Fibroblast of lung (primary cell): ENCODE measurements around the gene CNOT3. TPM values are rescaled to one million over a fixed set of nuclear protein-coding genes. Genes with fewer than 3 reads are reported as not detected.

ENCODE experiments used
- DNase-seq, 2 donors: peaks; one replicate each; pipeline versions ENCODE4 v3.0.0 to v3.0.0-alpha.2; 2010; ENCODE audit warnings: low read depth in 2 of 2
- H2AFZ ChIP-seq: 2 replicates; pipeline ENCODE4 v1.5.1; 2012; ENCODE audit warnings: low read length, control low read depth, inconsistent platforms
- H3K27ac ChIP-seq: 2 replicates; pipeline ENCODE4 v1.5.1; 2011; ENCODE audit warnings: low read length, control low read depth; ENCODE audit not compliant: insufficient read depth
- H3K27me3 ChIP-seq: 2 replicates; pipeline ENCODE4 v1.5.1; 2011; ENCODE audit warnings: mild to moderate bottlenecking, low read length; ENCODE audit not compliant: control insufficient read depth, insufficient read depth
- H3K36me3 ChIP-seq: 2 replicates; pipeline ENCODE4 v1.5.1; 2011; ENCODE audit warnings: low read length; ENCODE audit not compliant: control insufficient read depth, insufficient read depth
- H3K4me1 ChIP-seq: 2 replicates; pipeline ENCODE4 v1.5.1; 2011; ENCODE audit warnings: low read length; ENCODE audit not compliant: control insufficient read depth, insufficient read depth; ENCODE audit errors: extremely low read depth
- H3K4me2 ChIP-seq: 2 replicates; pipeline ENCODE4 v1.5.1; 2011; ENCODE audit warnings: low read length, control low read depth; ENCODE audit not compliant: insufficient read depth; ENCODE audit errors: extremely low read depth
- H3K4me3 ChIP-seq, 4 experiments: fragments of 200-600 bp in 1 of 4; sonication (generic) in 1 of 4; replicated peaks in 1 of 4; 2 replicates each; pipeline ENCODE4 v1.5.1; 2011 to 2016; ENCODE audit warnings: low read length in 4 of 4, low read depth in 3 of 4, mild to moderate bottlenecking in 3 of 4, control low read depth in 2 of 4, inconsistent platforms in 1 of 4, mixed read lengths in 1 of 4; ENCODE audit not compliant: insufficient read depth in 1 of 4; ENCODE audit errors: control extremely low read depth in 1 of 4
- H3K79me2 ChIP-seq: 2 replicates; pipeline ENCODE4 v1.5.1; 2012; ENCODE audit warnings: mild to moderate bottlenecking, low read length, inconsistent platforms; ENCODE audit not compliant: control insufficient read depth, insufficient read depth
- H3K9ac ChIP-seq: 2 replicates; pipeline ENCODE4 v1.5.1; 2011; ENCODE audit warnings: mild to moderate bottlenecking, low read length, control low read depth; ENCODE audit not compliant: insufficient read depth
- H3K9me3 ChIP-seq: 2 replicates; pipeline ENCODE4 v1.5.1; 2012; ENCODE audit warnings: low read depth, low read length; ENCODE audit not compliant: control insufficient read depth, insufficient read depth
- H4K20me1 ChIP-seq: 2 replicates; pipeline ENCODE4 v1.5.1; 2011; ENCODE audit warnings: low read length; ENCODE audit not compliant: control insufficient read depth, insufficient read depth; ENCODE audit errors: extremely low read depth
- CTCF ChIP-seq, 2 donors: IDR thresholded peaks in 1 of 2; conservative IDR thresholded peaks in 1 of 2; 1 replicate in 1 of 2; 2 replicates in 1 of 2; pipeline ENCODE4 v1.5.1; 2011 to 2012; ENCODE audit warnings: low read length in 2 of 2, control low read depth in 1 of 2, inconsistent platforms in 1 of 2, low read depth in 1 of 2, mild to moderate bottlenecking in 1 of 2
- EZH2 ChIP-seq: IDR thresholded peaks from 2 replicates; pipeline ENCODE4 v1.5.1; 2012; ENCODE audit warnings: low read length, control low read depth, mild to moderate bottlenecking; ENCODE audit errors: missing control alignments
- polyA plus RNA-seq, 2 donors: library from polyadenylated mRNA; depleted of rRNA in 1 of 2; stranded (reverse) in 1 of 2; unstranded in 1 of 2; fragments of >200 nt; gene quantifications; 2 replicates each; pipeline ENCODE4 v1.2.1, GENCODE V29; 2011 to 2012; ENCODE audit warnings: missing spikeins in 1 of 2
- total RNA-seq: library from RNA; depleted of rRNA; stranded (reverse); fragments of >200 nt; gene quantifications from 2 replicates; pipeline ENCODE4 v1.2.1, GENCODE V29; 2014

CNOT3 gene
- total and polyA plus RNA-seq, 2 donors (not counting 1 experiment from before 2014, with no cell fraction given): 10.4 to 10.7 TPM

- peaks cover 8% of the 10 kb centered on the region for H3K79me2 ChIP-seq
- TF ChIP-seq EZH2 (no peak), CTCF (conservative IDR thresholded peaks at IDR 0.05 in 1 of 2, IDR thresholded peaks at IDR 0.05 in 1 of 2; ENCODE audit: low read depth in 1 of 2, low read length in 2 of 2) (no peak)
- H3K4me3 ChIP-seq: no peak overlapping the region
- H3K27me3 ChIP-seq: no peaks in the 10 kb centered on the region
- no peak overlapping the region for H3K27ac ChIP-seq
- H3K36me3 ChIP-seq: peaks cover 40% of the 10 kb centered on the region
- H4K20me1 ChIP-seq: no peaks in the 10 kb centered on the region
- no peak overlapping the region for H3K9ac ChIP-seq
- H3K9me3 ChIP-seq: no peaks in the 10 kb centered on the region
- peaks cover 22% of the 10 kb centered on the region for H3K4me1 ChIP-seq
- DNase-seq: no peak
- H3K4me2 ChIP-seq: no peak overlapping the region
- H2AFZ ChIP-seq: no peak overlapping the region
Observed at GRCh38 chr19:54156490-54156889, 18.9 kb downstream of the CNOT3 start.

DNA sequence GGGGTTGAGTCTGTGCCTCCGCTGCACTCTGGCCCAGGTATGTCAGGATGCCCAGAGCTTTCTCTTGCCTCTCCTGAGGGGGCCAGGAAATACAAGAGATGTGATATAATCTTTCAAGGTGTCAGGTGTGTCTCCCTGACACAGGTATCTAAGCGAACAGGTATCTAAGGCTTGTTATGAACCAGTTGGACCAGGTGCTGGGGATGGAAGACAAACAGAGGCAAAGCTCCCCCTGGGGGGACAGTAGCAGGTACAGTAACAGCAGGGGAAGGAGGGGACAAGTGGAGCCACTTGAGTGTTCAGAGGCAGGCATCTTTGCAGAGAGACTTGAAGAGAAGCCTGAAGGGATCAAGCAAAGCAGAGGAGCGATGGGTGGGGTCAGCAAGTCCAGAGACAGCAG lies 19.4 kb downstream of the CNOT3 start:
- no peak overlapping the region for H3K4me2 ChIP-seq
- no peak overlapping the region for H3K4me3 ChIP-seq
- no peak for DNase-seq
- no peaks in the 10 kb centered on the region for H3K9me3 ChIP-seq
- H3K27me3 ChIP-seq: no peaks in the 10 kb centered on the region
- no peak overlapping the region for H2AFZ ChIP-seq
- no peak overlapping the region for H3K27ac ChIP-seq
- peaks cover 37% of the 10 kb centered on the region for H3K36me3 ChIP-seq
- H3K9ac ChIP-seq: no peak overlapping the region
- H4K20me1 ChIP-seq: no peaks in the 10 kb centered on the region
- peaks cover 8% of the 10 kb centered on the region for H3K79me2 ChIP-seq
- H3K4me1 ChIP-seq: peaks cover 22% of the 10 kb centered on the region
- no peak for TF ChIP-seq CTCF (conservative IDR thresholded peaks at IDR 0.05 in 1 of 2, IDR thresholded peaks at IDR 0.05 in 1 of 2; ENCODE audit: low read depth in 1 of 2, low read length in 2 of 2)
- no peak for TF ChIP-seq EZH2

GRCh38 chr19:54158812-54159351 lies 21.3 kb downstream of the CNOT3 start:
- Histone ChIP-seq H3K36me3 (peaks cover 21% of the 10 kb centered on the region), H3K4me3 (peak overlapping the region; percentile 67 to 98 (median 93)), H3K9me3 (no peaks in the 10 kb centered on the region), H3K4me2 (peak overlapping the region; percentile 97), H3K9ac (peak overlapping the region; percentile 99), H3K27me3 (no peaks in the 10 kb centered on the region), H2AFZ (peak overlapping the region; percentile 92), H3K27ac (peak overlapping the region; percentile 98), H3K79me2 (peaks cover 8% of the 10 kb centered on the region), H4K20me1 (no peaks in the 10 kb centered on the region), H3K4me1 (peaks cover 16% of the 10 kb centered on the region)
- TF ChIP-seq CTCF (conservative IDR thresholded peaks at IDR 0.05 in 1 of 2, IDR thresholded peaks at IDR 0.05 in 1 of 2; ENCODE audit: low read depth in 1 of 2, low read length in 2 of 2) (no peak), EZH2 (no peak)
- no peak for DNase-seq
